Measurements from ENCODE around the gene CSPG4. TPM values are rescaled to one million over a fixed set of nuclear protein-coding genes. Genes with fewer than 3 reads are reported as not detected.
A peak's percentile ranks its signal among the peaks of the same experiment; 100 is the strongest.

The CSPG4 gene
- total and polyA plus RNA-seq, 9 of the 15 experiments (the other 6 are each of a cell fraction or from before 2014, with no cell fraction given) = under 0.01 to 0.07 (median 0.04) TPM; not detected in 5

- peak; percentile 52 for FAIRE-seq
- BruUV-seq (replicated peaks) = no TSS peak
- no peaks in the 10 kb centered on the region for H4K20me1 ChIP-seq (replicated peaks; ENCODE audit: control insufficient read depth, insufficient read depth, low read length)
- peaks cover 11 to 14% of the 10 kb centered on the region in 2 experiments for H3K4me1 ChIP-seq (replicated peaks in 1 of 2; ENCODE audit: control insufficient read depth in 2 of 2, insufficient read depth in 2 of 2, low read length in 2 of 2)
- no peak overlapping the region for H3K27ac ChIP-seq (ENCODE audit: extremely low read depth, low read depth, low read length)
- 59% methylated on average over 13 of the region's 14 CpGs for WGBS (ENCODE audit: insufficient coverage, low coverage, missing lambda C conversion rate)
- H3K79me2 ChIP-seq (ENCODE audit: control insufficient read depth, insufficient read depth, low read length) = peaks cover 7% of the 10 kb centered on the region; the same call in 1 of the 3 replicates
- no peaks in the 10 kb centered on the region for H3K27me3 ChIP-seq (ENCODE audit: control insufficient read depth in 2 of 2, insufficient read depth in 2 of 2, low read length in 2 of 2)
- peak; percentile 42 for TF ChIP-seq RFX1 (IDR thresholded peaks at IDR 0.05)
- no peak for TF ChIP-seq CSDE1 (IDR thresholded peaks at IDR 0.05)
- TF ChIP-seq PBX2 (CRISPR knock-in tag; IDR thresholded peaks at IDR 0.05; ENCODE audit: low read depth) = no peak
- 0 out of 2 replicates have a peak, but pooled peaks have one; percentile 13 for TF ChIP-seq PBX2 (tag; conservative IDR thresholded peaks at IDR 0.05; ENCODE audit: low read depth)
- TF ChIP-seq, protein P1, sequence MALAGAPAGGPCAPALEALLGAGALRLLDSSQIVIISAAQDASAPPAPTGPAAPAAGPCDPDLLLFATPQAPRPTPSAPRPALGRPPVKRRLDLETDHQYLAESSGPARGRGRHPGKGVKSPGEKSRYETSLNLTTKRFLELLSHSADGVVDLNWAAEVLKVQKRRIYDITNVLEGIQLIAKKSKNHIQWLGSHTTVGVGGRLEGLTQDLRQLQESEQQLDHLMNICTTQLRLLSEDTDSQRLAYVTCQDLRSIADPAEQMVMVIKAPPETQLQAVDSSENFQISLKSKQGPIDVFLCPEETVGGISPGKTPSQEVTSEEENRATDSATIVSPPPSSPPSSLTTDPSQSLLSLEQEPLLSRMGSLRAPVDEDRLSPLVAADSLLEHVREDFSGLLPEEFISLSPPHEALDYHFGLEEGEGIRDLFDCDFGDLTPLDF (CRISPR knock-in tag; IDR thresholded peaks at IDR 0.05) = no peak
- TF ChIP-seq, protein P2, sequence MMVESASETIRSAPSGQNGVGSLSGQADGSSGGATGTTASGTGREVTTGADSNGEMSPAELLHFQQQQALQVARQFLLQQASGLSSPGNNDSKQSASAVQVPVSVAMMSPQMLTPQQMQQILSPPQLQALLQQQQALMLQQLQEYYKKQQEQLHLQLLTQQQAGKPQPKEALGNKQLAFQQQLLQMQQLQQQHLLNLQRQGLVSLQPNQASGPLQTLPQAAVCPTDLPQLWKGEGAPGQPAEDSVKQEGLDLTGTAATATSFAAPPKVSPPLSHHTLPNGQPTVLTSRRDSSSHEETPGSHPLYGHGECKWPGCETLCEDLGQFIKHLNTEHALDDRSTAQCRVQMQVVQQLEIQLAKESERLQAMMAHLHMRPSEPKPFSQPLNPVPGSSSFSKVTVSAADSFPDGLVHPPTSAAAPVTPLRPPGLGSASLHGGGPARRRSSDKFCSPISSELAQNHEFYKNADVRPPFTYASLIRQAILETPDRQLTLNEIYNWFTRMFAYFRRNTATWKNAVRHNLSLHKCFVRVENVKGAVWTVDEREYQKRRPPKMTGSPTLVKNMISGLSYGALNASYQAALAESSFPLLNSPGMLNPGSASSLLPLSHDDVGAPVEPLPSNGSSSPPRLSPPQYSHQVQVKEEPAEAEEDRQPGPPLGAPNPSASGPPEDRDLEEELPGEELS (CRISPR knock-in tag; IDR thresholded peaks at IDR 0.05; ENCODE audit: borderline replicate concordance) = no peak
- TF ChIP-seq FOXJ2 (tag; IDR thresholded peaks at IDR 0.05) = peak; percentile 85; the same call in 1 of the 2 replicates
- TF ChIP-seq BHLHE40 (IDR thresholded peaks at IDR 0.05; ENCODE audit: low read length) = no peak
- TF ChIP-seq FOXK2 (conservative IDR thresholded peaks at IDR 0.05 in 1 of 2, IDR thresholded peaks at IDR 0.05 in 1 of 2; ENCODE audit: low read depth in 2 of 2) = no peak
- TF ChIP-seq, protein P3, sequence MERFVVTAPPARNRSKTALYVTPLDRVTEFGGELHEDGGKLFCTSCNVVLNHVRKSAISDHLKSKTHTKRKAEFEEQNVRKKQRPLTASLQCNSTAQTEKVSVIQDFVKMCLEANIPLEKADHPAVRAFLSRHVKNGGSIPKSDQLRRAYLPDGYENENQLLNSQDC (CRISPR knock-in tag; IDR thresholded peaks at IDR 0.05) = no peak
- TF ChIP-seq MEIS2 (IDR thresholded peaks at IDR 0.05; ENCODE audit: partially characterized antibody) = peak; percentile 15
- no peak overlapping the region for H3K4me3 ChIP-seq
- no peaks in the 10 kb centered on the region for H3K9me1 ChIP-seq (ENCODE audit: control insufficient read depth, insufficient read depth, low read length)
- no peak overlapping the region for H3K4me2 ChIP-seq (ENCODE audit: insufficient read depth, low read length)
- no peaks in the 10 kb centered on the region for H3K9me3 ChIP-seq (replicated peaks; ENCODE audit: control insufficient read depth, insufficient read depth, low read depth, low read length)
- no peak for ATAC-seq
- no peaks in the 10 kb centered on the region for H3K36me3 ChIP-seq (ENCODE audit: control insufficient read depth, insufficient read depth, low read length)
- in situ Hi-C loops (cut with MboI) (no loop called here), intact Hi-C loops (cut with micrococcal nuclease) (no loop called here)
- peak overlapping the region in 1 of 2 experiments; percentile 64; a peak in 2 of 4 replicates for H3K9ac ChIP-seq (ENCODE audit: insufficient read depth in 1 of 2, low read depth in 2 of 2, low read length in 2 of 2)
- ChIA-PET CTCF (ENCODE audit: low intra/inter-chr PET ratio) (no interaction called here), POLR2A (no interaction called here)
- H2AFZ ChIP-seq (ENCODE audit: low read depth, low read length) = peak overlapping the region; percentile 46
- no peak for DNase-seq (ENCODE audit: extremely low read depth in 1 of 4, low spot score in 3 of 4)
Measured at GRCh38 chr15:75760704-75761435, 48.2 kb upstream of the CSPG4 start.
